HG02759 (cell line): ENCODE data around the gene ANO8.

ENCODE experiments used
- ATAC-seq: cut with Tn5 transposase; IDR thresholded peaks from one replicate; pipeline ENCODE4 v1.9.1; 2021; ENCODE audit warnings: mild to moderate bottlenecking, moderate library complexity; ENCODE audit not compliant: unreplicated experiment

ANO8 gene

GRCh38 chr19:17348700-17349099, 14.0 kb upstream of the ANO8 start:
- no peak for ATAC-seq

GRCh38 chr19:17347877-17348276, 13.2 kb upstream of the ANO8 start:
- ATAC-seq = no peak

- ATAC-seq = no peak
Measured at GRCh38 chr19:17347361-17347760, 12.7 kb upstream of the ANO8 start.

- no peak for ATAC-seq
Measured at GRCh38 chr19:17346109-17346671, 11.5 kb upstream of the ANO8 start.

- no peak for ATAC-seq
Measured at GRCh38 chr19:17341845-17342244, 7.2 kb upstream of the ANO8 start.

GRCh38 chr19:17341386-17341785, 6.7 kb upstream of the ANO8 start:
- no peak for ATAC-seq

- no peak for ATAC-seq
Measured at GRCh38 chr19:17340871-17341357, 6.3 kb upstream of the ANO8 start.

- no peak for ATAC-seq
Measured at GRCh38 chr19:17340302-17340870, 5.7 kb upstream of the ANO8 start.

GRCh38 chr19:17339088-17339741, 4.6 kb upstream of the ANO8 start:
- ATAC-seq = no peak

- ATAC-seq = no peak
Measured at GRCh38 chr19:17338433-17339078, 3.9 kb upstream of the ANO8 start.

GRCh38 chr19:17337675-17338432, 3.2 kb upstream of the ANO8 start:
- ATAC-seq = no peak

- peak; percentile 74 for ATAC-seq
Measured at GRCh38 chr19:17336872-17337674, 2.4 kb upstream of the ANO8 start, which contains the start of gene GTPBP3. GTPBP3 (plus strand) TSS chr19:17337553; CDS start chr19:17337612, 59 bp downstream.

GRCh38 chr19:17335575-17335974, 920 bp upstream of the ANO8 start:
- no peak for ATAC-seq

GRCh38 chr19:17333611-17334413, 843 bp downstream of the ANO8 start:
- no peak for ATAC-seq

- no peak for ATAC-seq
Measured at GRCh38 chr19:17332677-17333581, 1.7 kb downstream of the ANO8 start.

- ATAC-seq = no peak
Measured at GRCh38 chr19:17332360-17332676, 2.3 kb downstream of the ANO8 start.

- no peak for ATAC-seq
Measured at GRCh38 chr19:17331045-17331558, 3.6 kb downstream of the ANO8 start.

GRCh38 chr19:17330262-17331044, 4.2 kb downstream of the ANO8 start:
- ATAC-seq = no peak
